HG03571 (cell line): ENCODE measurements around the gene LTBP1.
"Not testable (repeated sequence)": the region's sequence is repeated elsewhere in the genome, so short reads cannot be mapped to it uniquely, and the experiment has no call there.

Experiments used
- ATAC-seq: cut with Tn5 transposase; IDR thresholded peaks from one replicate; pipeline ENCODE4 v1.9.1; 2021; ENCODE audit not compliant: unreplicated experiment

The LTBP1 gene

GRCh38 chr2:32946314-32947075 lies at the start of gene LTBP1:
Gene LTBP1 (plus strand): TSS chr2:32946953. CDS start chr2:32947325, 372 bp downstream.
- peak; percentile 75 for ATAC-seq

DNA sequence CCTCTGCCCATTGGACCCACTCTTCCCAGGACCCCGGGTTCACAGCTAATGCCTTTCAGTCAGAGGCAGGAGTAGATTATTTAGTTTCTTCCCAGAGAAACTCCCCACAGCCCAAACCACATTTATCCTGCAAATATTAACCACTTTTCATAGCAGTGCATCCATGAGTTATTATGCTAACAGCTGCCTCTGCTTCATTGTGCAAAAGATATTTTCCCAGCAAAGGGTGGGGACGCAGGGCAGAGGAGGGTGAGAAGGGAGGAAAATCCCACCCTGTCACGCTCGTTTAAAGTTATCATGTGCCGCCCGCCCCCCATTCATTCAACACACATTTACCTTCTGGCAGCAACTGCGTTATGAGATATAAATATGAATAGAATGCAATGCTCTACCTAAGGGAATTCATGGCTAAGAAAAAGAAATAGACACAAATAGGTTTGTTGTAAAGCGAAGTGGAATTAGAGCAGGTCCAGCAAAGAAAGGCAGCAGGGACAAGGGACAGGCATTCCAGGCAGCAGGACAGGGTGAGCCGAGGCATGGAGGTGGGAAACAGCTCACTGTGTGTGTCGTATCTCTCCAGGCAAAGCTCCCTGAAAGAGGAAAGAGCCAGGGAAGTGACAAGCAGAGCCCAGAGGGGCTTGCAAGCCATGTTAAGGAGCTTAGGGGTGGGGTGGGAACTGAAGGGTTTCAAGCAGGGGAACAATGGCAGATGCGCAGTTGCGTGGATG lies 46.3 kb upstream of the LTBP1 start:
- ATAC-seq = no peak

DNA sequence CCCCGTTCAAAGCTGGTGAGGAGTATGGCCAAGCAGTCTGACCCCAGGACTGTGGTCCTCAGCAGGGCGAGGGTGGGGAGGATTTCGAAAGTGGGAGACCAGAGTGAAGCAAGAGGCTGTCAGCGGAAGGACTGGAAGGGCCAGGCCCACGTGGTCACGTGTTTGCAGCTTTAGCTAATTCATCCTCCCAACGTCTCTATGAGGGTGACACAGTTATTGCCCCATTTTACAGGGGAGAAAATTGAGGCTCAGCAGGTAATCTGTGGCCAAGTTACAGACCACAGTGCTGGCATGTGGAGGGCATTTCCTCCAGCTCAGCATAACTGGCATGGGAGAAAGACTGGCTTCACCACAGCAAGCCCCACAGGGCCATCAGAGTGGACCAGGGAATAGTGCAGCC lies 45.4 kb upstream of the LTBP1 start:
- no peak for ATAC-seq

GRCh38 chr2:32902174-32902573 lies 44.6 kb upstream of the LTBP1 start:
- no peak for ATAC-seq

DNA sequence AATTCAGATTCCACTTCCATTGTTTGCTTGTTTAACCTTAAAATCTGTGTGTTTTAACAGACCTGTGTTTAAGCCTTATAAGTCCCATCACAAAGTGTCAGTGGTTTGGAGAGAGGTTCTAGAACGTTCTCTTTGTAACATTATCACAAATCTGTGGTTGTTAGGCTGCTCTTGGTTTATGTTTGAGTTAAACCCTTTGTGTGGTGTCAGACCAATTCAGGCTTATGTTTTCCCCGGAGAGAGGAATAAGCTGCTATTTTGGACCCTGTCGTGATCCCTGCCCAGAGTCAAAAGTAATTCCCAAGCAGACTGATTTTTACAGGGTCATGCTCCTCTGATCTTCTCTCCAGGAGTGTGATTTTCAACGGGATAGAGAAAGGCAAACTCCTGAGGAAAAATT lies 43.8 kb upstream of the LTBP1 start:
- ATAC-seq = no peak

- no peak for ATAC-seq
Observed at GRCh38 chr2:32904074-32904473, 42.7 kb upstream of the LTBP1 start.

DNA sequence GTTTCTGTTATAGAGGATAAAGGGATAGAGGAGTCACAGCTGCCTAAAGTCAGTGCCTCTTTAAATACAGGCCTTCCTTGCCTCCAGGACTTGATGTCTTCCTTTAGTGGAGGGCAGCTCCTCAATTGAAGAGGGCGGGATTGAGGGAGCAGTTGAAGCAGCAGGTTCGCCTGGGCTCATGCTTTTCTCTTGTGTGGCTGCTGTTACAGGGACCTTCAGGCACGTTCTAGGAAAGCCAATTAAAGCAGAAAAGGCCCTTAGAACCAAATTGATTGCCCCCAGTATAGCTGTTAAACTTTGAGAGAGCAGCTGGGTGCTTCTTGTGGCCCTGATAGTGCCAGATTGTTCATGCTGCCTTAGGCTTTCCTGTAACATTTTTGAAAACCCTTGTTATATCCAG lies 42.0 kb upstream of the LTBP1 start:
- no peak for ATAC-seq

- no peak for ATAC-seq
Observed at GRCh38 chr2:32905270-32905669, 41.5 kb upstream of the LTBP1 start.

DNA sequence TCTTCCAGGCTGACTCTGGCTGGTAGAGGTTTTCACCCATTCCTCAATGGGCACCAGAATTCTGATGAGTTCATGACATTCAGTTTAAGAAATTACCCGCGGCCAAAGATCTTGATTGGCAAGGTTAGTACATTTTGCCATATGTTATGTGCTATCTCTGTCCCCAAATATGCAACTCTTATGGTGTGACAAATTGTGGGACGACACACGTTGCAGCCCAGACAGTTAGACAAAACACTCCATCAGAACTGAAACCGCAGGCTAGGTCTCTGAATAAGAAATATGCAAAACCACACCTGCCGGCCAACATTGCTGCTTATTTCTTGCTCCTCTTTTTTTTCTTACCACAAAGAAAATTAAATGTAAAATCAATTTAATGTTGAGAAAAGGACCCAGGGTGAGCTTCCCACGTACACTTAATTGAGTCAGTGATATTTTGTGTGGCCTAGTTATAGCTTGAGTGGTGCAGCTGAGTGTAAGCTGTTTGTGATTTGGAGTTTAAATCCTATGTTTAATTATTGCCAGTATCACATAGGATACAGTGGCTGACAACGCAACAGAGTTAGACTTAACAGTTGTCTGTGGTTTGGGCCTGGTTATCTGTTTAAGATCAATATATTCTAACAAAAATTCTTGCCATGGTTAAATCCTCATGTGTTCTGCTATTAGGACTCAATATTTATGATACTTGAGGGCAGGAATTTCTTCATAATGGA lies 35.7 kb upstream of the LTBP1 start:
- peak; percentile 66 for ATAC-seq

- no peak for ATAC-seq
Observed at GRCh38 chr2:32915694-32916093, 31.1 kb upstream of the LTBP1 start.

DNA sequence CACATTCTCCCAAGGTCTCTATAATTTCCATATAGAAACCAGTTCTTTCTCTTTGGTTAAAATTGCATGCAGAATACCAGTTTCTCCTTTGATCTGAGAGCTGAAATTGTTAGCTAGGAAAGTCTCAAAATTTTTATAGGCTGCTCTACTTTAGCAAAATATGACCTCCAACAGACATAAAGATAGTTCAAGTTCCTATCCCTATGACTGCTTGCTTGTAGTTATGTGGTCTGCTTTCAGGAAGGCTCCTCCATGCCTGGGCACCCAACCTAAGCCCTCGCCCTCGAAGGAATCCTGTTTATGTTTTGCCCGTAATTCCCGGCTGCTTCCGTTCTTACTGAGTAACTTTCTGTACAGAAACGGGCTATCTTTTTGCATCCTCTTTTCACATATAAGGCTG lies 28.0 kb upstream of the LTBP1 start:
- ATAC-seq = no peak

DNA sequence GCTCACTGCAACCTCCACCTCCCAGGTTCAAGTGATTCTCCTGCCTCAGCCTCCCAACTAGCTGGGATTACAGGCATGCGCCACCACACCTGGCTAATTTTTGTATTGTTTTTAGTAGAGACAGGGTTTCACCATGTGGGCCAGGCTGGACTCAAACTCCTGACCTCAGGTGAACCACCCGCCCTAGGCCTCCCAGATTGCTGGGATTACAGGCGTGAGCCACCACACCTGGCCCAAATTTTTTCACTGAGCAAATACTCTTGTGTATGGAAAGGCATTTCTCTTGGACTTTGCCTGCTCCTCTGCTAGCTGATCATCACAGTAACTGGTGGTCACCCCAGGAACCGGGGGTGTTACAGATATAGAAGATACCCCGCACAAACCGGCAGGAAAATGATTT lies 26.9 kb upstream of the LTBP1 start:
- ATAC-seq = not testable (repeated sequence)

DNA sequence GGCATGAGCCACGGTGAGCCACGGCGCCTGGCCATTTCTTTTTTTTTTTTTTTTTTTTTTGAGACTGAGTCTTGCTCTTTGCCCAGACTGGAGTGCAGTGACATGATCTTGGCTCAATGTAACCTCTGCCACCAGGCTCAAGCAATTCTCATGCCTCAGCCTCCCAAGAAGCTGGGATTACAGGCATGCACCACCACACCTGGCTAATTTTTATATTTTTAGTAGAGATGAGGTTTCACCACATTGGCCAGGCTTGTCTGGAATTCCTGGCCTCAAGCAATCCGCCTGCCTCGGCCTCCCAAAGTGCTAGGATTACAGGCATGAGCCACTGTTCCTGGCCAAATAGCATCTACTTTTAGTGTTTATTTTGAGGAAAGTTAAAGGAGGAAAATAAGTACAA lies 25.3 kb upstream of the LTBP1 start:
- not testable (repeated sequence) for ATAC-seq

GRCh38 chr2:32922501-32922900 lies 24.3 kb upstream of the LTBP1 start:
- no peak for ATAC-seq

GRCh38 chr2:32923109-32923508 lies 23.6 kb upstream of the LTBP1 start:
- no peak for ATAC-seq

DNA sequence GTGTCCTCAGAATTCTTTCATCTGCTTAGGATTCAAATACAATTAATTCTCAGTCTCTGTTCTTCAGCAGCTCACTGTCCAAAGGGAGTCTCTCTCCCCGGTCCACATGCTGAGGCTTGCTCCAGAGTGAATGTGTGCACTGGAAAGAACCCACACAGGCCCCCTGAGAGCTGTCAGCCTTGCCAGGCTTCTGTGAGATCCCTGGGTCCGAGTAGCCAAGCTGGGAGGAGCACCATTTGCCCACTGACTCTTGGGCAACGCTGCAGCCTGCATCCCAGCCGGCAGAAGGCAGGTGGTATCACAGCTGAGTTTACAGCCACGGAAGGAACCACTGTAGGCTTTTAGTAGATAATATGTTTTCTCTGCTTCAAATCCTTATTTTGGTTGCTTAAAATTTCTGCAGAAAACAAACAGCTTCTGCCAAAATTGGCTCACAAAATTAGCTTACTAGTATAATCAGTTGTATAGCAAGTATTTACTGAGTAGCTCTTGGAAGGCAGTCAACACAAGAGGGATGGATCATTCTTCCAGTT lies 21.4 kb upstream of the LTBP1 start:
- ATAC-seq = no peak

DNA sequence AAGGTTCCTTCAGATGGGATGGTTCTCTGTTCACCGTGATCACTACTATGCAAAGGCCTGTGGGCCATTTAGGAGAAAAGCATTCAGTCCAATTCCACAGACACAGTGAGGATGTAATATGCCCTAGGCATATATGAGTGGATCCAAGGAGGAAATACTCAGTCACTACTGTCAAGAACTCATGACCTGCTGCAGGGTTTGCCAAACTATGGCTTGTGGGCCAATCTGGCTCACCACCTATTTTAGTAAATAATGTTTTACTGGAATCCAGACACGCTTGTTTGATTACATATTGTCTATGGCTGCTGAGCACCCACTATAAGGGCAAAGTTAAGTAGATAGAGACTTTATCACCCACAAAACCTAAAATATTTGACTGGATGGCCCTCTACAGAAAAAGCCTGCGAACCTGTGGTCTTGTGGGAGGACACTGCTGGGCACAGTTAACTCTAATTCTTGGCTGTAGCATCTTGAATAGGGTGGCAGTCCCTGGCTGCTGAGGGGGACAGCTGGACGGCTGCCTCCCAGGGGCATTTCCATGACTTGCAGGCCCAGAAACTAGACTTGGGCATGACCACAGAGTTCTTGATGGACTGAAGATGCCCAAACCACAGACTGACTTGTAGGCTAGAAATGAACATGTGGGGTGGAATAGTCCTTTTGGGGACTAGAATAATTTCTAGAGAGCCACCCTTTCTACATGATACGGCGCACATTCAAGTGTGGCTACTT lies 20.6 kb upstream of the LTBP1 start:
- no peak for ATAC-seq

DNA sequence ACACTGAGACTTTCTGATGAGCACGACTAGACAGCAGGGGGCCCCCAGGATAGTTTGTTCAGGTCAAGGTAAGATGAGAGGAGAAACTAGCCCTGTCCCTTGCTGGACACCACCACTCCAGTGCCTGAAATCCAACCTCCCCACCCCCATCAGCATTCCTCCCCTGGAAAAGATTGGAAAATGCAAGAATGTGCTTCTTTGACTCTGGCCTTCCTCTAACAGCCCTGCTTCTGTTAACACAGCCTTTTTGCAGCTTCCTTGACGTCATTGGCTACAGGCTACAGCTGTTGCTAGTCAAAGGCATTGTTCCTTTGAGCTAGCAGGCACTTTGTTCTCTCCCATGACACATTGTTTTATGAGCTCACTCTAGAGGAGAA lies 20.1 kb upstream of the LTBP1 start:
- ATAC-seq = no peak

- ATAC-seq = no peak
Observed at GRCh38 chr2:32930436-32930835, 16.3 kb upstream of the LTBP1 start.

DNA sequence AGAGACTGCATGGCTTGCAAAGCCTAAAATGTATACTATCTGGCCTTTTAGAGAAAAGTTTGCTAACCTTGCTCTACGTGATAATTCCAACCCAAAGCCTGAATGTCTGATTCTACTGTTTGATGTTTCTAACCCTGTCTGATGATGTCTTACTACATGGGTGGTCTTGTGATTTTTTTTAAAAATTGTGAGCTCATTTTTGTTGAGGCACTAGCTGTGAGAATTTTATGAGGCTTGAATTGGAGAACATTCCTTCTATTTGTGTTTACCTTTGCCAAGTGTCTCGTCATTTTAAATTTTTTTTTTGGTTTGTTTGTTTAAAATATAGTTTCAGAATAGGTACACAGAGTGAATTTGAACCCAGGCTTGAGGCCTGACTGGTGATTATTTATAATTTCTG lies 15.2 kb upstream of the LTBP1 start:
- no peak for ATAC-seq
